ENCODE results near the gene SORBS2. TPM values are rescaled to one million over a fixed set of nuclear protein-coding genes. Genes with fewer than 3 reads are reported as not detected.

The SORBS2 gene
- total RNA-seq, 1 experiment from 2014 or later: 0.34 TPM

DNA sequence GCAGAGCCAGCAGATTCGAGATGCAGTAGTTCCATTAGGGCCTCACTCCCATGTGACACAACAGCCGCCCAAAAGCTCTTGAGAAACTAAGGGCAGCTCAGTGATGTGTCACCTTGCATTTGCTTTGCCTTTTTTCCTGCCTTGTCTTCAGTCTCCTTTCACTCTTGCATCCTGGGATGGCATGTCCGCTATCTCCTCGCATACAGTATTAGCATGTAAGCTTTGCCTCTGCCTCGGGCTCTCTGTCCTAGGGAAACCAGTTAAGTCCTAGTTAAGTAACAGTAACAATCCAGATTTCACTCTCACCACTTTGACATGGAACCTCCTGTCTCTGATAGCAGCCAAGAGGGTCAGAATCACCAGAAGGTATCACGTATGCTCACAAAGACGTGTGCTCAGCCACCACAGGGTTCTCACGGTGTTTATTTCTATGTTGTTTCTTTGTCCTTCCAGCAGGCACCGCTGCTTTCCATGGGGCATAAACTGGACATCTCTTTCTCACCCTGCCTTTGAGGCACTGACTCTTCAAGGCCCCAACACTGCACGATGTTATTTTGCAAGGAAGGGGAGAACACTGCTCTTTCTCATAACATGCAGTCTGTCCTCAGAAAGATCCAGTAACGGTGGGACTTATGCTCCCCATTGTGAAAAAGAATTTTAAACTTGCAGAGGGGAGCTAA lies 26.7 kb upstream of the SORBS2 start (continued):
- TF ChIP-seq, protein P1, sequence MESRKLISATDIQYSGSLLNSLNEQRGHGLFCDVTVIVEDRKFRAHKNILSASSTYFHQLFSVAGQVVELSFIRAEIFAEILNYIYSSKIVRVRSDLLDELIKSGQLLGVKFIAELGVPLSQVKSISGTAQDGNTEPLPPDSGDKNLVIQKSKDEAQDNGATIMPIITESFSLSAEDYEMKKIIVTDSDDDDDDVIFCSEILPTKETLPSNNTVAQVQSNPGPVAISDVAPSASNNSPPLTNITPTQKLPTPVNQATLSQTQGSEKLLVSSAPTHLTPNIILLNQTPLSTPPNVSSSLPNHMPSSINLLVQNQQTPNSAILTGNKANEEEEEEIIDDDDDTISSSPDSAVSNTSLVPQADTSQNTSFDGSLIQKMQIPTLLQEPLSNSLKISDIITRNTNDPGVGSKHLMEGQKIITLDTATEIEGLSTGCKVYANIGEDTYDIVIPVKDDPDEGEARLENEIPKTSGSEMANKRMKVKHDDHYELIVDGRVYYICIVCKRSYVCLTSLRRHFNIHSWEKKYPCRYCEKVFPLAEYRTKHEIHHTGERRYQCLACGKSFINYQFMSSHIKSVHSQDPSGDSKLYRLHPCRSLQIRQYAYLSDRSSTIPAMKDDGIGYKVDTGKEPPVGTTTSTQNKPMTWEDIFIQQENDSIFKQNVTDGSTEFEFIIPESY (IDR thresholded peaks at IDR 0.05; ENCODE audit: extremely low read depth, insufficient replicate concordance, low read length): no peak
- TF ChIP-seq EZH2phosphoT487 (IDR thresholded peaks at IDR 0.05; ENCODE audit: borderline replicate concordance) (no peak), SP1 (IDR thresholded peaks at IDR 0.05; ENCODE audit: low read depth) (no peak), POLR2AphosphoS5 (IDR thresholded peaks at IDR 0.05; ENCODE audit: low read depth, low read length) (no peak), TCF7L2 (IDR thresholded peaks at IDR 0.05; ENCODE audit: borderline replicate concordance, extremely low read depth, insufficient read depth, insufficient read length) (no peak)

DNA sequence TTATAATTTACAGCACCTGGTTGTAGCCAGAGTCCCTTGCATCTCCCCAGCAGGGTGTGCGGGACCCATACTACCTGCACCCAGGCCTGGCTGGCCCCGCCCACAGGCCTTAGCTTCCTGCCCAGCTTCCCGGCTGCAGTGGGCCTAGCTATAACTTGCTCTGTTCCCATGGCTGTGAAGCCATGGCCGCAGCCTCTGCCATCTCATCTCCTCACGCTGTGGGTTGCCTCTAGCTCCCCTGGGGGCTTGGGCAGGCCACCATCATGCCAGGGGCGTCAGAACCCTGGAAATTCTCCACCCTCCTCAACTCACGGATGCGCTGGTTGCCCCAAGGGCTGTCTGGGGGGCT lies 26.1 kb upstream of the SORBS2 start:
- Histone ChIP-seq H3K36me3 (ENCODE audit: control insufficient read depth in 1 of 2, insufficient read depth in 2 of 2, low read length in 2 of 2) (no peaks in the 10 kb centered on the region), H2AFZ (ENCODE audit: low read depth, low read length, poor library complexity, severe bottlenecking) (no peak overlapping the region), H3K4me1 (ENCODE audit: control insufficient read depth in 1 of 2, insufficient read depth in 2 of 2, low read length in 2 of 2) (peaks cover 8 to 23% of the 10 kb centered on the region in 2 experiments), H3K79me2 (ENCODE audit: insufficient read depth, low read length) (no peaks in the 10 kb centered on the region), H3K4me3 (replicated peaks in 1 of 2; ENCODE audit: low read depth in 1 of 2, low read length in 2 of 2) (no peak overlapping the region), H3K27me3 (ENCODE audit: insufficient read depth, low read length) (no peaks in the 10 kb centered on the region), H3K9ac (ENCODE audit: low read length) (no peak overlapping the region), H4K20me1 (ENCODE audit: insufficient read depth) (no peaks in the 10 kb centered on the region), H3K27ac (ENCODE audit: low read depth, low read length) (no peak overlapping the region), H3K4me2 (ENCODE audit: low read length) (0 out of 2 replicates have a peak overlapping the region, but pooled peaks have one; percentile 70), H3K9me3 (ENCODE audit: control insufficient read depth in 1 of 2, insufficient read depth in 1 of 2, low read depth in 1 of 2, low read length in 2 of 2) (no peaks in the 10 kb centered on the region), H3K9me2 (ENCODE audit: insufficient read depth) (no peaks in the 10 kb centered on the region)
- CTCF ChIA-PET: no interaction called here
- no TSS peak for BruUV-seq (replicated peaks)
- POLR2A ChIA-PET: no interaction called here
- ATAC-seq (no peak), DNase-seq (ENCODE audit: low read depth, low spot score) (no peak)
- TF ChIP-seq POLR2A (IDR thresholded peaks at IDR 0.05; ENCODE audit: borderline replicate concordance, extremely low read depth, insufficient read depth, insufficient read length) (no peak), SRF (IDR thresholded peaks at IDR 0.05; ENCODE audit: low read depth) (no peak), JUND (IDR thresholded peaks at IDR 0.05) (no peak), ELF1 (IDR thresholded peaks at IDR 0.05; ENCODE audit: borderline replicate concordance, low read depth) (no peak), EZH2phosphoT487 (IDR thresholded peaks at IDR 0.05; ENCODE audit: borderline replicate concordance) (no peak), SP1 (IDR thresholded peaks at IDR 0.05; ENCODE audit: low read depth) (no peak), CBX3 (IDR thresholded peaks at IDR 0.05; ENCODE audit: low read depth) (no peak), ZNF274 (IDR thresholded peaks at IDR 0.05; ENCODE audit: low read depth, low read length) (no peak), EGR1 (IDR thresholded peaks at IDR 0.05; ENCODE audit: low read depth) (no peak), FOSL1 (IDR thresholded peaks at IDR 0.05; ENCODE audit: low read depth) (no peak), ZFX (IDR thresholded peaks at IDR 0.05) (no peak; the same call in 1 of the 2 replicates), SIN3A (IDR thresholded peaks at IDR 0.05; ENCODE audit: low read depth) (no peak), YY1 (IDR thresholded peaks at IDR 0.05; ENCODE audit: extremely low read depth, insufficient replicate concordance, low read depth, low read length) (no peak), POLR2AphosphoS5 (IDR thresholded peaks at IDR 0.05; ENCODE audit: low read depth, low read length) (no peak), CEBPB (IDR thresholded peaks at IDR 0.05; ENCODE audit: low read depth) (no peak)
- TF ChIP-seq, protein P2, sequence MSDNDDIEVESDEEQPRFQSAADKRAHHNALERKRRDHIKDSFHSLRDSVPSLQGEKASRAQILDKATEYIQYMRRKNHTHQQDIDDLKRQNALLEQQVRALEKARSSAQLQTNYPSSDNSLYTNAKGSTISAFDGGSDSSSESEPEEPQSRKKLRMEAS (IDR thresholded peaks at IDR 0.05): no peak
- TF ChIP-seq, protein P3, sequence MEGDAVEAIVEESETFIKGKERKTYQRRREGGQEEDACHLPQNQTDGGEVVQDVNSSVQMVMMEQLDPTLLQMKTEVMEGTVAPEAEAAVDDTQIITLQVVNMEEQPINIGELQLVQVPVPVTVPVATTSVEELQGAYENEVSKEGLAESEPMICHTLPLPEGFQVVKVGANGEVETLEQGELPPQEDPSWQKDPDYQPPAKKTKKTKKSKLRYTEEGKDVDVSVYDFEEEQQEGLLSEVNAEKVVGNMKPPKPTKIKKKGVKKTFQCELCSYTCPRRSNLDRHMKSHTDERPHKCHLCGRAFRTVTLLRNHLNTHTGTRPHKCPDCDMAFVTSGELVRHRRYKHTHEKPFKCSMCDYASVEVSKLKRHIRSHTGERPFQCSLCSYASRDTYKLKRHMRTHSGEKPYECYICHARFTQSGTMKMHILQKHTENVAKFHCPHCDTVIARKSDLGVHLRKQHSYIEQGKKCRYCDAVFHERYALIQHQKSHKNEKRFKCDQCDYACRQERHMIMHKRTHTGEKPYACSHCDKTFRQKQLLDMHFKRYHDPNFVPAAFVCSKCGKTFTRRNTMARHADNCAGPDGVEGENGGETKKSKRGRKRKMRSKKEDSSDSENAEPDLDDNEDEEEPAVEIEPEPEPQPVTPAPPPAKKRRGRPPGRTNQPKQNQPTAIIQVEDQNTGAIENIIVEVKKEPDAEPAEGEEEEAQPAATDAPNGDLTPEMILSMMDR (IDR thresholded peaks at IDR 0.05 in 2 of 3, conservative IDR thresholded peaks at IDR 0.05 in 1 of 3; ENCODE audit: borderline replicate concordance in 1 of 3, insufficient read depth in 1 of 3, low read depth in 2 of 3, low read length in 2 of 3): no peak
- TF ChIP-seq, protein P4, sequence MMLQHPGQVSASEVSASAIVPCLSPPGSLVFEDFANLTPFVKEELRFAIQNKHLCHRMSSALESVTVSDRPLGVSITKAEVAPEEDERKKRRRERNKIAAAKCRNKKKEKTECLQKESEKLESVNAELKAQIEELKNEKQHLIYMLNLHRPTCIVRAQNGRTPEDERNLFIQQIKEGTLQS (IDR thresholded peaks at IDR 0.05): no peak
- RAD21 ChIA-PET (ENCODE audit: low non-redundant PET in 1 of 2, low total read pairs in 2 of 2, uncharacterized antibody in 2 of 2, unreplicated experiment in 2 of 2): no interaction called here
- intact Hi-C loops (cut with micrococcal nuclease): no loop called here
